ENCODE results near the gene TOLLIP. TPM values are rescaled to one million over a fixed set of nuclear protein-coding genes. Genes with fewer than 3 reads are reported as not detected.
"Not testable (repeated sequence)": the region's sequence is repeated elsewhere in the genome, so short reads cannot be mapped to it uniquely, and the experiment has no call there.

Gene TOLLIP
- total RNA-seq, 4 donors from 2014 or later = 43.7 to 77.3 (median 70.6) TPM

DNA sequence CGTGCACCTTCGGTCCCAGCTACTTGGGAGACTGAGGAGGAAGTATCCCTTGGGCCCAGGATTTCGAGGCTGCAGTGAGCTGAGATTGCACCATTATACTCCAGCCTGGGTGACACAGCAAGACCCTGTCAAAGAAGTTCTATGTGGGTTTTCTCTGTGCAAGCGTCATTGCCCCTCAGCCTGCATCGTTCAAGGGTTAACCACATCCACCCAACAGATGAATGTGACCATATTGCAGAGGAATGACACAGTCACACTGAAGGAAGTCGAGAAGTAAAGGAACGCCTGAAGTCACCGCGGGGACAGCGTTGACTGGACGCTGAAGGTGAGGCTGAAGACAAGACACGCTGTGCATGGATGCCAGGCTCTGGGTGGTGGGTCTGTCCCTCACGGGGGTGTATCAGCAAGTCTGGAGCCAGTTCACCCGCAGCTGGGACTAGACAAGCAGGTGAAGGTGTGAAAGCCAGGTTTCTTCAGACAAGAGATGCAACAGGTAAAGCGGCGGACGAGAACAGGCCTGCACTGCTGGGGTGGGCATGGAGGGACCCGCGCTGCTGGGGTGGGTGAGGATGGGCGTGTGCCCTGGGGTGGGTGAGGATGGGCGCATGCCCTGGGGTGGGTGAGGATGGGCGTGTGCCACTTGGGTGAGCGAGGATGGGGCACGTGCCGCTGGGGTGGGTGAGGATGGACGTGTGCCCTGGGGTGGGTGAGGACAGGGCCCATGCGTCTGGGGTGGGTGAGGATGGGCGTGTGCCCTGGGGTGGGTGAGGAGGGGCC, 36.5 kb upstream of the TOLLIP start:
- no peaks in the 10 kb centered on the region for H3K9me3 ChIP-seq
- H3K4me1 ChIP-seq = no peaks in the 10 kb centered on the region
- TF ChIP-seq, protein P1, sequence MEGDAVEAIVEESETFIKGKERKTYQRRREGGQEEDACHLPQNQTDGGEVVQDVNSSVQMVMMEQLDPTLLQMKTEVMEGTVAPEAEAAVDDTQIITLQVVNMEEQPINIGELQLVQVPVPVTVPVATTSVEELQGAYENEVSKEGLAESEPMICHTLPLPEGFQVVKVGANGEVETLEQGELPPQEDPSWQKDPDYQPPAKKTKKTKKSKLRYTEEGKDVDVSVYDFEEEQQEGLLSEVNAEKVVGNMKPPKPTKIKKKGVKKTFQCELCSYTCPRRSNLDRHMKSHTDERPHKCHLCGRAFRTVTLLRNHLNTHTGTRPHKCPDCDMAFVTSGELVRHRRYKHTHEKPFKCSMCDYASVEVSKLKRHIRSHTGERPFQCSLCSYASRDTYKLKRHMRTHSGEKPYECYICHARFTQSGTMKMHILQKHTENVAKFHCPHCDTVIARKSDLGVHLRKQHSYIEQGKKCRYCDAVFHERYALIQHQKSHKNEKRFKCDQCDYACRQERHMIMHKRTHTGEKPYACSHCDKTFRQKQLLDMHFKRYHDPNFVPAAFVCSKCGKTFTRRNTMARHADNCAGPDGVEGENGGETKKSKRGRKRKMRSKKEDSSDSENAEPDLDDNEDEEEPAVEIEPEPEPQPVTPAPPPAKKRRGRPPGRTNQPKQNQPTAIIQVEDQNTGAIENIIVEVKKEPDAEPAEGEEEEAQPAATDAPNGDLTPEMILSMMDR (IDR thresholded peaks at IDR 0.05) = no peak
- TF ChIP-seq POLR2A (IDR thresholded peaks at IDR 0.05) = no peak
- no peaks in the 10 kb centered on the region for H3K27me3 ChIP-seq
- H3K27ac ChIP-seq = no peak overlapping the region
- no peaks in the 10 kb centered on the region for H3K36me3 ChIP-seq
- peak in 1 of 3 donors; percentile 38 for DNase-seq
- no peak overlapping the region for H3K4me3 ChIP-seq

DNA sequence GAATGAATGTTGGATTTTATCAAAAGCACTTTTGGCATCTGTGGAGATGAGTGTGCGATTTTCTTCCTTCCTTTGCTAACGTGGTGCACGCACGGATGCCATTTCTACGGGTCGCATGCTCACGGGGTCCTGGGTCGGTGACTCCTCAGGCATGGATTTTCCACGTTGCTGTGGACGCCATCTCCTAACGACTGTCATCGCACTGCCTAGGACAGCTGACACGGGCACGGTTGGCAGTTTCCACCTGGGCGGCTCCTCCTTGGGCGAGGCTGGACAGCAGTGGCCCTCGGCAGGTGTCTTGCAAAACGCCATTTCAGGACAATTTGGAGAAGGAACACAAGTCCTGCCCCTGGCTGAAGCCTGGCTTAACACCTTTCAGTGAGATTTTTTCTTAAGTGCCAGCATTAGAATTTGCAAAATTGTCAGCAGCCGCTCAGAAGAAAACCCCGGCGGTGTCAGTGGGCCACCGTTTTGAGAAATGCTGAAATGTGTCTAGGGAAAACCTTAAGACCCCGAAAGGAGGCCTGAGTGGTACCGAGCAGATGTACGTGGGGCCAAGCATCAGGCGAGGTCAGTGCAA, 34.7 kb upstream of the TOLLIP start:
- no peak for DNase-seq
- no peak for TF ChIP-seq POLR2A (IDR thresholded peaks at IDR 0.05)
- TF ChIP-seq, protein P1 (IDR thresholded peaks at IDR 0.05) = no peak
- no peaks in the 10 kb centered on the region for H3K9me3 ChIP-seq
- no peak overlapping the region for H3K4me3 ChIP-seq
- H3K4me1 ChIP-seq = no peaks in the 10 kb centered on the region
- no peak overlapping the region for H3K27ac ChIP-seq
- H3K36me3 ChIP-seq = no peaks in the 10 kb centered on the region
- H3K27me3 ChIP-seq = no peaks in the 10 kb centered on the region

DNA sequence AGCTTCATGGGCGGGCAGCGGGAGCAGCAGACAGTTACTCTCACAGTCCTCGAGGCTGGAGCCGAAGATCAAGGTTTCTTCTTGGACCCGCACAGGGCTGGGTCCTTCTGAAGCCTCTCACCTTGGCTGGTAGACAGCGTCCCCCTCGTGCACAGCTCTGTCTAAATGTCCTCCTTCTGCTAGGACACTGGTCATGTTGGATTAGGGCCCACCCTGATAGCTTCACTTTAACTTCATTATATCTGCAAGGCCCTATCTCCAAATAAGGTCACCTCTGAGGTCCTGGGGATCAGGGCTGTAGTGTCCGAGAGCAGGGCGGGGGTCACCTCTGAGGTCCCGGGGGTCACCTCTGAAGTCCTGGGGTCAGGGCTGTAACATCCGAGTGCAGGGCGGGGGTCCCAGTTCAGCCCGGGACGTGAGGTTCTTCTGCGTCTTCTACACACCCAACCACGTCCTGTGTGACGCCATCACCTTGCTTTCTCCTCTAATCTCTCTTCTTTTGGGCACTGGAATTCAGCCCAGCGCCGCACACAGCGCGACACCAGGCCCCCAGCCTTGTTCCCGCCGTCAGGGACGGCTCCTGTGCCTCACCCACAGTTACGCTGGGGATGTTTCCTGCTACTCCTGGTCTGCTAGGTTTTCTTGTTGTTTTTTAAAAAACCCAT, 34.1 kb upstream of the TOLLIP start:
- Histone ChIP-seq H3K4me3 (no peak overlapping the region), H3K9me3 (no peaks in the 10 kb centered on the region), H3K27ac (no peak overlapping the region), H3K36me3 (no peaks in the 10 kb centered on the region), H3K4me1 (no peaks in the 10 kb centered on the region), H3K27me3 (no peaks in the 10 kb centered on the region)
- TF ChIP-seq, protein P1 (IDR thresholded peaks at IDR 0.05) = no peak
- TF ChIP-seq POLR2A (IDR thresholded peaks at IDR 0.05) = no peak
- DNase-seq = peak in 1 of 3 donors; percentile 38

DNA sequence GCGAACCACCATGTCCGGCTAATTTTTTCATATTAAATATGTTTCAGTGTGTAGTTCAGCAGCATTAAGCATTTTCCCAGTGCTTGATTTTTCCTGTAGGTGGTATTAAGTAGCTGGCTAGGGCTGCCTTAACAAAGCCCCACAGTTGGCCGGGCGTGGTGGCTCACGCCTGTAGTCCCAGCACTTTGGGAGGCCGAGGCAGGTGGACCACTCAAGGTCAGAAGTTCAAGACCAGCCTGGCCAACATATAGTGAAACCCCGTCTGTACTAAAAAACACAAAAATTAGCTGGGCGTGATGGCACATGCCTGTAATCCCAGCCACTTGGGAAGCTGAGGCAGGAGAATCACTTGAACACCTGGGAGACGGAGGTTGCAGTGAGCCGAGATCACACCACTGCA, 33.5 kb upstream of the TOLLIP start:
- no peak for DNase-seq
- TF ChIP-seq, protein P1 (IDR thresholded peaks at IDR 0.05) = no peak
- no peak for TF ChIP-seq POLR2A (IDR thresholded peaks at IDR 0.05)
- H3K27ac ChIP-seq = no peak overlapping the region
- H3K4me1 ChIP-seq = no peaks in the 10 kb centered on the region
- no peaks in the 10 kb centered on the region for H3K27me3 ChIP-seq
- H3K4me3 ChIP-seq = no peak overlapping the region
- H3K9me3 ChIP-seq = no peaks in the 10 kb centered on the region
- H3K36me3 ChIP-seq = no peaks in the 10 kb centered on the region

DNA sequence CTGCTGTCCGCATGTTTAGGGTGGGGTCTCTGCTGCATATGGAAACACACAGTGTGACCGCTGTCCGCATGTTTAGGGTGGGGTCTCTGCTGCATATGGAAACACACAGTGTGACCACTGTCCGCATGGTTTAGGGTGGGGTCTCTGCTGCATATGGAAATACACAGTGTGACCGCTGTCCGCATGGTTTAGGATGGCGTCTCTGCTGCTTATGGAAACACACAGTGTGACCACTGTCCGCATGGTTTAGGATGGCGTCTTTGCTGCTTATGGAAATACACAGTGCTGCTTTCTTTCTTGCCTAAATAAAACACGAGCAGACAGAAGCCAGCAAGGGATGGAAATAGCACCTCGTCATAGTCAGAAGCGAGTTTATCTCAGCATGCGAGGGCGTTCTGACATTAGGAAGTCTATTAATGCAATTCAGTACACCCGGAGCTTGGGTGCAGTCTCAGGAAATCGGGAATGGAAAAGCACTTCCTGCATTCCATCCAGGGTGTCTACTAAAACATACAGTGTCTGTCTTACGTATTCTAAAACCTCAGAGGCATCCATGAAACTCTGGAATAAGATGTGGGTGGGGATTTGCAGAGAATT, 32.6 kb upstream of the TOLLIP start:
- no peak for TF ChIP-seq POLR2A (IDR thresholded peaks at IDR 0.05)
- TF ChIP-seq, protein P1 (IDR thresholded peaks at IDR 0.05) = no peak
- peak in 1 of 3 donors; percentile 33 for DNase-seq
- Histone ChIP-seq H3K36me3 (no peaks in the 10 kb centered on the region), H3K9me3 (peaks cover 0 to 7% (median 0%) of the 10 kb centered on the region in 4 donors), H3K27me3 (no peaks in the 10 kb centered on the region), H3K4me3 (no peak overlapping the region), H3K4me1 (no peaks in the 10 kb centered on the region), H3K27ac (no peak overlapping the region)

DNA sequence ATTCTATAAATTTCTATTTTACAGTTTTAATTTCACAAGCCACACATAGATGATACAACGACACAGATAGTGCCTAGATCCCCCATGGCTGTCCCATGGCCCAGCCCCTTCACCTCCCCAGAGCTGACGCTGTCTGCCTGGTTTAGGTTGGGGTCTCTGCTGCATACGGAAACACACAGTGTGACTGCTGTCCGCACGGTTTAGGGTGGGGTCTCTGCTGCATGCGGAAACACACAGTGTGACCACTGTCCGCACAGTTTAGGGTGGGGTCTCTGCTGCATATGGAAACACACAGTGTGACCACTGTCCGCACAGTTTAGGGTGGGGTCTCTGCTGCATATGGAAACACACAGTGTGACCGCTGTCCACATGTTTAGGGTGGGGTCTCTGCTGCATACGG, 31.8 kb upstream of the TOLLIP start:
- not testable (repeated sequence) for H3K27ac ChIP-seq

More for the DNA sequence above, 31.8 kb upstream of the TOLLIP start:
- H3K4me3 ChIP-seq, H3K36me3 ChIP-seq, H3K4me1 ChIP-seq, H3K27me3 ChIP-seq: not testable (repeated sequence)
- peak in 1 of 3 donors; percentile 13 for DNase-seq
- peaks cover 0 to 10% (median 0%) of the 10 kb centered on the region in 4 donors for H3K9me3 ChIP-seq

Measured in Peyer's patch (tissue), 4 donors.